SK-N-MC (cell line): ENCODE results near the gene PRTFDC1.

ENCODE experiments used
- EZH2 ChIP-seq: fragments of 200-600 bp; sonication (generic); IDR thresholded peaks from one replicate; pipeline ENCODE4 v1.6.1; 2017; ENCODE audit warnings: antibody characterized with exemption
- FOXP2 ChIP-seq: optimal IDR thresholded peaks from 2 replicates; pipeline ENCODE3; 2011; ENCODE audit warnings: mild to moderate bottlenecking, moderate library complexity; ENCODE audit not compliant: insufficient read depth; ENCODE audit errors: extremely low read length, control extremely low read depth
- POLR2AphosphoS5 ChIP-seq: IDR thresholded peaks from 2 replicates; pipeline ENCODE4 v1.6.1; 2012; ENCODE audit warnings: mild to moderate bottlenecking, low read depth, low read length, borderline replicate concordance

DNA sequence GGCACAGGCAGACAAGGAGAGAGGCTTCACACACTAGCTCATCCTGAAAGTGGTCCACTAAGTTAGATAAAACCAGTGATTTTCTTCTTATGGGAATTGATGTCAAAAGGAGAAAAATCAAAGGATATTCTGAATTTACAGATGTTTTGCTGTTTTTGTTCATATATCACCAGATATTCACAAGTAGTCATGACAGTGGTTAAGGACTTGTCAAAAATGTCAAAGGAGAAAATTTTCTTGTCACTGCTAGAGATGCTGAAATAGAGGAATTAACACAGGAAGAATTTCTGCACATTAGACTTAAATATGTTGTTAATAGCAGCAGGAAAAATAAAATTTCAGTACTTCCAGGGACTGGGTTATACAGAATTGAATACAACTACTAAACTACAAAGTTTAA lies 78.3 kb downstream of the PRTFDC1 start:
- no peak for TF ChIP-seq POLR2AphosphoS5
- no peak for TF ChIP-seq EZH2
- no peak for TF ChIP-seq FOXP2
